Measurements from ENCODE around the gene DISP2.

The DISP2 gene

DNA sequence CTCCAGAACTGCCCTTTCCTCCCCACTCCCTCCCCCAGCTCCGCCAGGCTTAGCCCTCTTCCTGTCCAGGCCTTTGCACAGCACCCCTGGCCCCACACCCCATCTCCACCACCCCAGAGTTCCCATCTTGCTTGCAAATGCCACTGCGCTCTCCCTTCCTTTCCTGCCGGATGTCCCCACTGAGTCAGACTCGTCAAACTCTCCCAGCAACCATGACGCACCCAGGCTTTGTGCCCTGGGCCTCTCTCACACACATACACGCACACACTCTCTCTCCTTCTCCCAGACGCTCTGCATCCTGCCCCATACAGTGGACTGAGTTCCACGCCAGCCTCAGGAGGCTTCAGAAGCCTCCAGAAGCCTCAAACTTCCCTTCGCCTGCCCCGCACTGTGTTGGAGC, 14.5 kb upstream of the DISP2 start:
- no peak for DNase-seq

DNA sequence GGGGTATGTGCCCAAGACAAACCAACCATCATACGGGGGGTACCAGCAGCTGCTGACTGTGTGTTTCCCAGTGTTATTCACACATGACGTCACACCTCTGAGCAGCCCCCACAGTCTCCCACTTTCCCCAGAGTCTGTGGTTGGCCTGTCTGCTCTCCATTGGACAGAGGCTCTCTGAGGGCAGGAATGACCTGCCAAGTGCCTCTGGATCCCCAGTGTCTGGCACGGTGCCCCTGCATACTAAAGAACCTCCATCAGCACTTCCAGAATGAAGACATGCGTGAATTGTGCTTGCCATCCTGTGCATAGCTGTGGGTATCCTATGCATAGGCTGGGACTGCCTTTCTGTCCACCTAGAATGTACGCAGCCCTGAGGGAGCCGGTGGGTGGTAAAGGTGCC, 13.8 kb upstream of the DISP2 start:
- DNase-seq: no peak

DNA sequence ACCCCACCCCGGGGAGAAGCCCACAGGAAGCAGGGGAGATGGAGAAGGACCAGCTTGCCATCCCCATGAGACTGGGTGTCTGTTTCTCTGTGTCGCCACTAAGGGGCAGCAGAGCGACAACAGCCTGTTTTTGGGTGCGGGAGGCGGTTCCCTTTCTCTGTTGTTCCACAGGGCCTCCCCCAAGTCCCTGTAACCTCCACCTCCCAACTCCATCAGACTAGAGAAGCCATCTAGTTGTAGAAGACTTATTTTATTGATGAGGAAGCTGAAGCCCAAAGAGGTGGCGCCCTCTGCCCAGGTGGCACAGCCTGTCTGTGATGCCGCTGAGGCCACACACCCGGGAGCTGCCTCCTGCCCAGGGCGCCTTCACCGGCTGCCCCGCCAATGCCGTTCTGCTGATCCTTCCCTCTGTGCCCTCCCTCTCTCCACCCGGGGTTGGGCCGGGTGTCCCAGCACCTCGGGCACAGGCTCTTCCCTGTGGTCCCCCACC, 13.3 kb upstream of the DISP2 start:
- DNase-seq: peak; percentile 68

DNA sequence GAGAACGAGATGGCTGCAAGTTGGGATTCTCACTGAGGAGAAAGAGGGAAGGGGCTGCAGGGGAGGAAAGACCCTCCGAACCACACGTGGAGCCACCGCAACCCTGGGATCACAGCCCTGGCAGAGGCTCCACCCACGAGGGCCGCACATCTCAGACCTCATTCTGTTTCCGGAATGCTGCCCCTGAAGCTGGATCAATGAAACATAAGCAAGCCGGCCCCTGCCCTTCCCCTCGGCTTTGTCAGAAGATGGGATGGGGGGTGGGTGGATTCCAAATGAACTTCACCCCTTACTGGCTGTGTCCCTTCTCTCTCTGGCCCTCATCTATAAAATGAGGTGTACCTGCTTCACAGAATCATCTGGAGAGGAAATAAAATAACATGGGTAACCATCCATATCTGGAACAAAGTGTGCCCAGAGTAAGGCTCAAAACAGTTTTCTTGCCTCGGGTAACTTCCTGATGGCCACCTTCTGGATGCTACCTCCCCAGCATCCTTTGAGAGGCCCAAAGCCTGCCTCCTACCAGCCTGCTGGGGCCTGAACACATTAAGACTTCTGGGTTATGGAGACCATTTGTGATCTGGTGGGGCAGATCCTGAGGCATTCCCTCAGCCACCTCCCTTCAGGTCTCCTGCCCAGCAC, 12.7 kb upstream of the DISP2 start:
- no peak for DNase-seq

DNA sequence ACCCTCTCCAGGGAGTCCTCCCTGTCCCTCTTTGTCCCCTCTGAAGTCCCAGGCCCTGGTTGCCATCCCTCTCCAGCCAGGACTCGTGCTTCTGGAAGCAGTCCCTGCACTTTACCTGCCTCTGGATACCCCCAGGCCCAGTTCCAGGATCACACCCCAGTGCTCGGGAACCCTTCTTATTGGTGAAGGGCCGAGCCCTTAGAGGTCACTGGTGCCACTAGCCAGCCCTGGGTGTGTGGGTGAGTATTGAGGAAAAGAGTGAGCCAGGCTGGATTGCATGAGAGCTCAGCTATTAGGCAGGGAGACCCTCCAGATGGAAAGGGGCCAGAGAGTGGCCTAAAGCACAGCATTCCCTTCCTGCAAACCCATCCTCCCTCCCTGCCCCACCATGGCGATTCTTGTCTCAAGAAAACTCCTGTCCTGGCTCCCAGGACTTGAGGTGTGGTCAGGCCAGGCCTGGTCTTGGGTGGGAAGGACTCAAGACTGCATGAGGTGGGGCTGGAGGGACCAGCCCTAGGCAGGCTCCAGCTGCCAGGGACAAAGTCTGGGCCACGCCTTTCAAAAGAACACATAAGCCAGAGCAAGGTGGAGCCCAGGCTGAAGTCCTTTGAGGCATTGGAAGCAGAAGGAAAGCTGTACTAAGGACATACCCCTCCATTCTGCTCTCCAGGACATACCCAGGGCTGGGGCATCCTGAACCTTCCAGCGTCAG, 12.0 kb upstream of the DISP2 start:
- DNase-seq: no peak

DNA sequence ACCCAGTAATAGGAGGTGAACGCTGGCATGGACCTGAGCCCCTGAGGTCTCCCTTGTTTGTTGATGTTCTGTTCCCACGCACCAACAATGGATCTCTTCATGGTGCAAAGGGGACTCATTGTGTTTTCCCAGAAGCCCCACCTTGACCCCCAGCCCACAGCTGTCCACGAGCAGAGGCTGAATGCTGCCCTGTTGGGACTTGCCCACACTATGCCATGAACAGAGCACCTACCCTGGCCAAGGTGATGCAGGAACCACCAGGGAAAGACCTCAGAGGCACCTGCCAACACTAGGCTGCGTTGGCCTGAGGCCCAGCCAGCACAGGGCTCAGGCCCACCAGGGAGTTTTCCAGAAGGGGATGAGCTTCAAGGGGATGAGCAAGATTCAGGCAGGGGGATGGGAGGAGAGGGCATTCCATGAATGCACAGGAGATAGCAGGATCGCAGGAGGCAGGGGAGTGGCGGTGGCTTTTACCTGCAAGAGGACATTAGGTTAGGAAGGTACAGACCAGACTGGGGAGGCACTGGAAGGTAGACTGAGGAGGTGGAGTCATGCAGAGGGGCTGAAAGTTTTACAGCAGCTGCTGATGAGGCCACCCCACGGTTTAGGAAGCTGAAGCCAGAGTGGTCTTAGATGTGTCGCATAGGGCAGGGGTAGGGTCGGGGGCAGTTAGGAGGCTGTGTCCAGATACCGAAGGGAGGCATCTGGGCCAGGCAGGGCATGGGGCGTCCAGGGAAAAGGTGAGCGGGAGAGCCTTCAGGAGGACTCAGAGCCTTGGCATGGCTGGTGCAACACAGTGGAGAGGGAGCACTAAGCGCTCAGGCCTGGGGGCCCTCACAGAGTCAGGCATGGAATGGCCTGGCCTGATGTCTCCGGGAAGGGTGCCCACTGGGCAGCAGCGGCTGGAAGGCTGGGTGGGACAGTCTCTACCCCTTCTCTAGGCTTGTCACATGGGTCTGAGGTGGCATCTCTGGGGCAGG, 11.2 kb upstream of the DISP2 start:
- no peak for DNase-seq

DNA sequence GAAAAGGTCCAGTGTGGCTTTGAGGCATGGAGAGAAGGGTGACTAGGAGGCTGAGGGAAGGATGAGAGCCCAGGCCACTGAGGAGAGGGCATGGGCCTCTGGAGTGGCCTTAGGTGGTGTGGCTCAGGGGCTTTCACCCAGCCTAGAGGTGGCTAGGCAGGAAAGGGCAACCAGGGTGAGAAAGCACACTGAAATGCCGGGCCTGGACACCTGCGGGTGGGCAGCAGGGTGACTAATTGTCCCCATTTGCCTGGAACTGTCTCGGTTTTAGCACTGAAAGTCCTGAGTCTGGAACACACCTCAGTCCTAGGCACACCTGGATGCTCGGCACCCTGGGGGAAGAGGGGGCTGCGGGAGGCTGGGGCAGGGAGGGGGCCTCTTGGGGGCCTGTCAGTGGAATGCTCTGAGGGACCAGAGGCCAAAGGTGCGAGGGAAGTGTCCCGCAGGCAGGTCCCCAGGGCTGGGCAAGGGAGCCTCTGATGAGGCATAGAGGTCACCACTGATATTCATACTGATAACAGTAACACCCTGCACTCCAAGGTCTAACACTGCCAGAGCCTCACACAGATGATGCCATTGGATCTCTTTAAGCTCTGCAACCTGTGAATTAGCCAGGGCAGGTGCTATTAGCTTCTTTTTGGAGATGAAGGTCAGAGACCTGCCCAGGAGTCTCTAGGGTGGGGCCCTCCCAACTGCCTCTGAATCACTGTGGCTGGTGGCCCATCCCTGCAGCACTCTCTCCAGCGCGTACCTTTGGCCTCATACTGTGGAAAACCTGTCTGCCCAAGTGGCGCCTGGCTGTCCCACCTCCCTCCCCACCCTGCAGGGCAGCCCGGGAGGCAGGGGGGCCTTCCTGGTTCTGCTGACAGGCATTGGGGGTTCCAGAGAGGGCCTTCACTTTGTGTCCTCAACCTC, 10.2 kb upstream of the DISP2 start:
- DNase-seq: no peak

DNA sequence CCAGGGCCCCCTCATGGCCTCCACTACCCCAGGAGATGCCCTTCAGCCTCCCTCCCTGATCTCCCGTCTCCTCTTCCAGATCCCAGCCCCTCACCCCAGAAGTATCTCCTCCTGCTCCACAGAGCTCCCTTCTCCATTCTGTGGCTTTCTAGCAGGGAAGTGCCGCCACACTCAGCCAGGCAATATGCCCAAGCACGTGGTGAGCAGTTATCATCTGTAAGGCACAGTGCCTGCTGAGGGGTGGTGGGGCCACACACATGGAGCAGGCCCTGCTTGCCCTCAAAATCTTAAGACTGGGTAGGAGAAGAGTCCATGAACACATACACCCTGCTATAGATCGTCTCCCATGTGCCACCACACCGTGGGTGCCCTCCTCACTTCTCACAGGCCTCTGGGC, 9.5 kb upstream of the DISP2 start:
- no peak for DNase-seq

DNA sequence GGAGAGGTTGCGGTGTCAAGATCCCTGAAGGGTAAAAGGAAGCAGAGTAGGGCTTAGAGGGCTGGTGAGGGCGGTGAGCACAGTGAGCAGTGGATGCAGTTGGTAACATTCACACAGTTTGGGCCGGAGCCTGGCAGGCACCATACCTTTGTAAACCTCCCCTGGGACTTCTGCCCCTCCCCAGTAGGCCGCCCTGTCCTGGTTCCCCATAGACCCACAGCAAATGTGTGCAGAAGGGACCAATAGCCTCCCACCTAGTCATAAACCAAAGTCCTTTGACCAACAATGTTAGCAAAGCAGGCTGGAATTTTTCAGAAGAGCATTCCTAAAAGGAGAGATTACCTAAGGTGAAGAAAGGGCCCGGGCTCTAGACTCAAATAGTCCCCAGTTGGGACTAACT, 8.9 kb upstream of the DISP2 start:
- DNase-seq: no peak

DNA sequence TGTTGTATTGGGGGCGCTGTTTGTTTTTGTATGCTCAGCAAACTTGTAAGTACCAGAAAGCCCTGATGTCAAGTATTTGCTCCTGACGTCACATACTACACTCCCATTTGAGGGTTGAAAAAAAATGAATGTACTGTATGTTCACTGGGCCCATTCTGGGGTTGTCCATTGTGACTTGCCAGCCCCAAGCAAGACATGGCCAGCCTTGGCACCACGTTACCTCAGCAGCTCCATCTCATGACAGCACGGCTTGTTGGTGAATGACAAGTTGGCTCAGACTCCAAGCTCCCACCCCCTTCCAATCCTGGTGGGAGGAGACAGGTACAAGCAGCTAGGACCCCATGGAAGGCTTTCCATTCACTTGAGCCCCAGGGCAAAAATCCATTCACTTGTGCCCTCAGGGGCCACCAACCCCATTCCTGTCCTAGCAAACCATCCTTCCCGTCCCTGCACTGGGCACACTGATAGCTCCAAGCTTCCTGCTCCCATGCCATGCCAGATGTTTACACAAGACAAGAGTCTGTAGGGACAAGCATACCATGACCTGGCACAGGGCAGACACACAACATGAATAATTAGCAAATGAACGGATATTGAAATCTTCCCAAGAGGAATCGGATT, 5.6 kb upstream of the DISP2 start:
- DNase-seq: no peak

DNA sequence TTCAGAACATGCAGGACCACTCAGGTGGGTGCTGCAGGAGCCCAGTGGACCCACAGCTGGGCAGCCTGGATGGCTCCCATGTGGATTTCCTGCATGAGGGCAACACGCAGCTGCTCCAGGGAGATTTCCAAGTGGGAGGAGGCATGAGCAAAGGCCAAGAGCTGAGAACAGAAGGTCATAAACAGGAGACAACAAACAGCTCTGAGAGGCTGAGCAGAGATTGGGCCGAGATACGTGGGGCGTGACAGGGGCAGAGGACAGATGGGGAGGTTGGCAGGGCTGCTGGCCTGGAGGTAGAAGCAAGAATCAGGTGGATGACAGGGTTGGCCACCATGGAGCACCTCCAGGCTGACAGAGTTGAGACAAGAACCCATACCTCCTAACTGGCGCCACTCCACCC, 4.3 kb upstream of the DISP2 start:
- DNase-seq: no peak

DNA sequence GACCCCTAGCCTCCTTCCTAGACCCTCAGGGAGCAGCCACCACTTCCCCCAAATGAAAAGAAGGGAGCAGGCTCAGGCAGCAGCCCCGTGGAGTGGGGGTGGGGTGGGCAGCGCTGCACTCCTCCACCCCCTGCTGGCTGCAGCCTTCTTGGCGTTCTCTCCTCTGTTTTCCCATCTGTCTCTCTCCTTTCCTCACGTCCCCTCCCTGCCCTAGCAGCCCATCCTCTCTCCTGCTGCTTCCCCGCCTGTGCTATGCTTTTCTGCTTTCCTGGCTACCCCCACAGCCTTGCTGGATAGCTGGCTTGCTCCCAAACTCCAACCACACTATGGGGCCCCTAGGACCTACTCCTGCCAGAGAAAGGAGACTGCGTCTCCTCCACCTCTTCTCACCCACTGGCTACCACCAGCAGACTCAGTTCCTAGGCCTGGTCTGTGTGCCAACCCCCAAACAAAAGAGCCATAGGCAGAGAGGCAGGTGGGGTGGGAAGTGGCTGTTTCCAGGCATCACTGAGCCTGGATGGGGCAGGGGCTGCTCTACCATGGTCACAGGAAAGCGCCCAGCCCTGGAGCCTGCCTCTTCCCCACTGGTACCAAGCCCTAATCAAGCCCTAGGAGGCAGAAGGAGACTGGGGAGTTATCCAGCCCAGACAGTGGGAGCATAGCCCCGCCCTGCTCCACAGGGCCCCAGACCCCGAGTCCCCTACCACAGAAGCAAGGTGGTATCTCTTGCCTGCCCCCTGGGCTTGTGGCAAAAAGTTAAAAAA, 3.4 kb upstream of the DISP2 start:
- no peak for DNase-seq

DNA sequence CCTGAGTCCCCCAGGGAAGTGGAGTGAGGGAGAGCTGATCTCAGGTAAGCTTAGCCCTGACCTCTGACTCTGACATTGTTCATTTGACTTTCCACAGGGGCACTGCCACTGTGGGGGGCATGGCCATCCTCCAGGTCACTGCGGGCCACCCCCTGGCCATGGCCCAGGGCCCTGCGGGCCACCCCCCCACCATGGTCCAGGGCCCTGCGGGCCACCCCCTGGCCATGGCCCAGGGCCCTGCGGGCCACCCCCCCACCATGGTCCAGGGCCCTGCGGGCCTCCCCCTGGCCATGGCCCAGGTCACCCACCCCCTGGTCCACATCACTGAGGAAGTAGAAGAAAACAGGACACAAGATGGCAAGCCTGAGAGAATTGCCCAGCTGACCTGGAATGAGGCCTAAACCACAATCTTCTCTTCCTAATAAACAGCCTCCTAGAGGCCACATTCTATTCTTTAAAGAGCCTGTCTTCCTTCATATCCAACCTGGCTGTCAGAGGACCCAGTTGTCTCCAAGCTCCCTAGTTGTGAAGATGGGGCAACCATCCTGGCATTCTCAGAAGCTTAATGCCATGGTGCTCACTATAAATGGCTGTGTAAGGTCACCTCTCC, 1.9 kb upstream of the DISP2 start:
- DNase-seq: no peak

DNA sequence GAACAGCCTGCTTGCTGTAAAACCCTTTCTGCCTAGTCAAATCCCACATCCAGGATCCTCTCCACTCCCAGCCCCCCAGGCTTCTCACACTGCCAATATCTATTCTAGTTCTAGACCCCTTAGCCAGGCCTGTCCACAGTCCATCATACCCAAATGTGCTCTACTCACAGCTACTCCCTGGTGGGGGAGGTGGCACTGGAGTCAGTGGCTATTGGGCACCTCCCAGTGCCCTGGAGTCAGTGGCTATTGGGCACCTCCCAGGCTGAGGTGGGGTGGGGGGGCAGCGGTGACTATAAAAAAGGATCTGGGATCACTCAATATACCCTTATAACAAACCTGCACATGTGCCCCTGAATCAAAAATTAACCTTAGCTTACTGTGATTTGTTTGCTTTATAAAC, 773 bp upstream of the DISP2 start:
- no peak for DNase-seq

DNA sequence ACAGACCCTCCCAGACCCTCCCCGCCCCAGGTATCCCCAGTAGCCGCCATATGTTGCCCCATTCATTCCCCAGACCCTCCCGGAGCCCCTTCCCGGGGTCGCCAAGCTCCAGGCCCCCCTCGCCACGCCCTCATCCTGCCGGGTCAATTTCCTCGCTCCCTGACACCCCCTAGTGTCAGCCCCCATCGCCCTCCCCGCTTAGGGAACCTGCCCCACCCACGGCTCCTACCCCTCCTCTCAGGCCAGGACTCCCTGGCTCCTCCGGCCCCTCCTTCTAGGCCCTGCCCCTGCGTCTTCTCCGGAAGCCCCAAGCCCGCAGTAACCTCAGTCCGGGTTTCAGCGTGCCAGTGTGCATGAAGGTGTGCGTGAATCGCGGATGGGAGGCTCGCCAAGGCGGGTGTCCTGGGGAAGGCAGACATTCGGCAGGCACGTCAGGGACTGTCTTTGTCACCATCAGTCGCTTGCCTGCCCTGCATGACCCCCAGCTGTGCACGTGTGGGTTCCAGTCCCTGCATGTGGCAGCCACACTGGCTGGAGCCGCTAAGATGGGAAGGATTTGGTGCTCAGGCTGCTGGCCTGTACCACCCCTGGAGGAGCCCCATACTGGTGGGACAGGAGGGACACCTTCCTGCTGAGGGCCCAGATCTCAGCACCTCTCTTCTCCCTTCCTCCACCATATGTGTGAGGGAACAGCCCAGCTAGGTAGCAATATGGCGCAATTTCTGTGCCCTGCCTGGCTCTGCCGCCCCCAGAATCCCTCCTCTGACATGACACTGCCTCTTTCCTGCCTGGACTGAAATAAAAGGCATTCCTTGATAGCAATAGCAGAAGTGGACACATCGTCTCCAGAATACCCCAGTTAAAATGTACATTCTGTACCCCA, 693 bp downstream of the DISP2 start:
- no peak for DNase-seq

DNA sequence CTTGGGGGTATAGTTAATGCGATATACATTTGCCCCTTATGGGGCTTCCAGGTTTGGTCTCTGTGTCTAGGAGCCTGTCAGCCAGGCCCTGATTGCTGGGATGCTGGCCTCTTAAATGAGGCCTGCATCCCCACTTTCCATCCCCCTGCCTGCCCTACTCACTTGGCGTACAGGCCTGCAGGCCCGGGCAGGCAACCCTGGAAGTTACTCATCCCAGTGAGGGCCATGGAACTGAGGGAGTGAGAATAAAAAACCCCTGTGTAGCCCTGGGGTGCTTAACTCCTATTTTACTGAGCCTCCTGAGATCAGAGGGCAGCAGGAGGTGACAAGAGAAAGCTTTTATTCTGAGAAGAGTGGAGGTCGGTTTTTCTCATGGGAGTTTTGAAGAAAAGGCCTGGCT, 2.0 kb downstream of the DISP2 start:
- DNase-seq: no peak

DNA sequence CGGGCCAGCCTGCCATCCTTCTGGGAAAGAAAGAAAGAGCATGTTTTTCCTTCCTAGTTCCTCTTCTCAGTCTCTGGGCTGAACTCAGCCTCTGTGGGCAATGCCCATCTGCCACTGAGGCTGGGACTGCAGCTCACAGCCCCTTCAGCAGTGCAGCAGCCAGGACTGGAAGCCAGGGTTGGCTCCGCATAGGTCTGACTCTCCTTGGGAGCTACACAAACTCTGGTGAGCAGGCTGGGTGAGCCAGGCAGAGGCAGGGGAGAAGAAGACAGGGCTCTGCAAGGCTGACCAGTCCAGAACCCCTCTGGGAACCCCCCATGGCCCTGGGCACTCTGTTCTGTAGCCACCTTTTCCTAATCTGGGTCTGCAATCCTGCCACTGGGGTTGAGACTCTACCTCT, 3.6 kb downstream of the DISP2 start:
- DNase-seq: no peak

DNA sequence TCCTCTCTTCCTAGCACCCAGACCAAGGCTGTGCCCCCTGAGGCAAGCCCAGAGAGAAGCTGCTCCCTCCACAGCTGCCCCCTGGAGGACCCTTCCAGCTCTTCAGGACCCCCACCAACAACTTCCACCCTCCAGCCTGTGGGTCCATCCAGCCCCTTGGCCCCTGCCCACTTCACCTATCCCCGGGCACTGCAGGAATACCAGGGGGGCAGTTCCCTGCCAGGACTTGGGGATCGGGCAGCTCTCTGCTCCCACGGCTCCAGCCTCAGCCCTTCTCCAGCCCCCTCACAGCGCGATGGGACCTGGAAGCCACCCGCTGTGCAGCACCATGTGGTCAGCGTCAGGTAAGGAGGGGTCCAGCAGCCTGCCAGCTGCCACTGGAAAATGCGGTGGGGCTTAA, 5.6 kb downstream of the DISP2 start:
- no peak for DNase-seq

DNA sequence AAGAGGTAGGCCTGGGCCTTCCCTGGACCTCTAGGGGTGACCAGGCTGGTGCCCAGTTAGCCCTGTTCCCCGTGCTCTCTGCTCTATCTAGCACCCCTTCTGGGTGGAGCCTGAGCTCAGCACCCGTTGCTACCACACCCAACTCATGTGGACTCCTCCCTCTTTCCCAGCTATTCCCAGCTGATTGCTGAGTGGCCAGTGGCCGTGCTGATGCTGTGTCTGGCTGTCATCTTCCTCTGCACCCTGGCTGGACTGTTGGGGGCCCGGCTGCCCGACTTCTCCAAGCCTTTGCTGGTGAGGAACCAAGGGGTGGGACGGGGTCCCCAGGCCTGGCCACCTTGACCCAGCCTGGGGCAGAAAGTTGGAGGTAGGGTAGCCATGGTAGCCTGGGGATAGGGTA, 6.2 kb downstream of the DISP2 start:
- no peak for DNase-seq

DNA sequence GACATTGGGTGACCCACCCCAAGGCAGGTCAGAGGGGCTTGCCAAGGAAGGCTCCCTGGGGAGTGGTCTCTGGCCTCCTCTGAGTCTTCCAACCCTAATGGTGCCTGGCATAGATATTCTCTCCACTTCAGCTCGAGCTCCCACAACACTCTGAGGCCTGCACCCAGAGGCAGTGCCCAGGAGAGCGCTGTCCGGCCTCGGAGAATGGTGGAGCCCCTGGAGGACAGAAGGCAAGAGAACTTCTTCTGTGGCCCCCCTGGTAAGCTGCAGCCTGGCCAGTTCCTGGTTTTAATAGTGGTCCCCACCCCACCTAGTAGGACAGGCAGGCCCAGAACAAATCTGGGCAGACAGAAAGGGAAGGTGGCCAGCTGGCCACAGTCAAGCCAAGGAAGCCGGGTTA, 7.0 kb downstream of the DISP2 start:
- no peak for DNase-seq

Measured in stimulated activated CD4-positive, alpha-beta T cell treated with anti-CD3 and anti-CD28 coated beads, Interleukin-1b, Interleukin-23, amount 100 ng/mL, for 48 hours (primary cell).